HL-60 (cell line): ENCODE results near the gene AKAP1.

ENCODE experiments used
- POLR2AphosphoS5 ChIP-seq: IDR thresholded peaks from 2 replicates; pipeline ENCODE4 v1.6.1; 2012; ENCODE audit warnings: low read depth
- REST ChIP-seq: IDR thresholded peaks from 2 replicates; pipeline ENCODE4 v1.6.1; 2012; ENCODE audit warnings: low read depth; ENCODE audit not compliant: insufficient replicate concordance
- SPI1 ChIP-seq: IDR thresholded peaks from 2 replicates; pipeline ENCODE4 v1.6.1; 2012; ENCODE audit warnings: low read depth, mild to moderate bottlenecking, borderline replicate concordance
- TF ChIP-seq, protein P1 (sequence below): IDR thresholded peaks from one replicate; pipeline ENCODE4 v1.5.1; 2011; ENCODE audit warnings: low read length, control low read depth, inconsistent platforms; ENCODE audit not compliant: insufficient read depth

DNA sequence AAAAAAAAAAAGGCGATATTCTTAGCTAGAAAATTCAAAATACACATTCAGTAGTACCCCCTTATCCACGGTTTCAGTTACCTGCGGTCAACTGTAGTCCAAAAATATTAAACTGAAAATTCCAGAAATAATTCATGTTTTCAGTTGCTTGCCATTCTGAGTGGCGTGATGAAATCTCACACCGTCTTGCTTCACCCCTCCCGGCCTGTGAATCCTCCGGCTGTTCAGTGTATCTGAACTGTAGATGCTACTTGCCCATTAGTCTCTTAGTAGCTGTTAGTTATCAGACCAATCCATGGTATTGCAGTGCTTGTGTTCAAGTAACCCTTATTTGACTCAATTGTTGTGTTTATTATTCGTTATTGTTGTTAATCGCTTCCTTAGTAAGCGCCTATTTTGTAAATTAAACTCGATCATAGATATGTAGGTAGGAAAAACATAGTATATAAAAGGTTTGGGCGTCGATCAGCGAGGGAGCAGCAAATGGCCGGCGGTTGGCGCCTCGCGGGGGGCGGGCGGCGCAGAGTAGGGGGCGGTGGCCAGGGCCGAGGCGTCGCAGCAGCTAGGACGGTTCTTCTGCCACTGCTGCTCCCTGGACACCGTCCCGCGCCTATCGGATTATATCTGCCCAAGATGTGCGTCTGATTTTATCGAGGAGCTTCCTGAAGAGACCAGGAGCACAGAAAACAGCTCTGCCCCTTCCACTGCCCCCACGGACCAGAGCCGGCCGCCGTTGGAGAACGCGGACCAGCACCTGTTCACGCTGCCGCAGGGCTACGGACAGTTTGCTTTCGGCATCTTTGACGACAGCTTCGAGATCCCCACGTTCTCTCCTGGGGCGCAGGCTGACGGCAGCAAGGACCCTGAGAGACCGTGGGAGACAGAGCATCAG is 39.8 kb upstream of the AKAP1 start:
- TF ChIP-seq, protein P1, sequence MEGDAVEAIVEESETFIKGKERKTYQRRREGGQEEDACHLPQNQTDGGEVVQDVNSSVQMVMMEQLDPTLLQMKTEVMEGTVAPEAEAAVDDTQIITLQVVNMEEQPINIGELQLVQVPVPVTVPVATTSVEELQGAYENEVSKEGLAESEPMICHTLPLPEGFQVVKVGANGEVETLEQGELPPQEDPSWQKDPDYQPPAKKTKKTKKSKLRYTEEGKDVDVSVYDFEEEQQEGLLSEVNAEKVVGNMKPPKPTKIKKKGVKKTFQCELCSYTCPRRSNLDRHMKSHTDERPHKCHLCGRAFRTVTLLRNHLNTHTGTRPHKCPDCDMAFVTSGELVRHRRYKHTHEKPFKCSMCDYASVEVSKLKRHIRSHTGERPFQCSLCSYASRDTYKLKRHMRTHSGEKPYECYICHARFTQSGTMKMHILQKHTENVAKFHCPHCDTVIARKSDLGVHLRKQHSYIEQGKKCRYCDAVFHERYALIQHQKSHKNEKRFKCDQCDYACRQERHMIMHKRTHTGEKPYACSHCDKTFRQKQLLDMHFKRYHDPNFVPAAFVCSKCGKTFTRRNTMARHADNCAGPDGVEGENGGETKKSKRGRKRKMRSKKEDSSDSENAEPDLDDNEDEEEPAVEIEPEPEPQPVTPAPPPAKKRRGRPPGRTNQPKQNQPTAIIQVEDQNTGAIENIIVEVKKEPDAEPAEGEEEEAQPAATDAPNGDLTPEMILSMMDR: no peak
- TF ChIP-seq REST (no peak), POLR2AphosphoS5 (no peak), SPI1 (no peak)
